IPS-NIHi11 (cell line): ENCODE measurements around the gene DGCR8.
"Not testable (repeated sequence)": the region's sequence is repeated elsewhere in the genome, so short reads cannot be mapped to it uniquely, and the experiment has no call there.

ENCODE experiments used
- DNase-seq: peaks from one replicate; pipeline ENCODE4 v3.0.0; 2012; ENCODE audit warnings: mixed read lengths, low spot score

The DGCR8 gene

GRCh38 chr22:20066617-20067383 is 13.2 kb upstream of the DGCR8 start:
- DNase-seq: no peak

GRCh38 chr22:20067384-20067682 is 12.7 kb upstream of the DGCR8 start:
- not testable (repeated sequence) for DNase-seq

GRCh38 chr22:20068640-20069039 is 11.4 kb upstream of the DGCR8 start:
- no peak for DNase-seq

- no peak for DNase-seq
Measured at GRCh38 chr22:20069331-20070042, 10.6 kb upstream of the DGCR8 start.

- no peak for DNase-seq
Measured at GRCh38 chr22:20071524-20071972, 8.5 kb upstream of the DGCR8 start.

GRCh38 chr22:20076627-20077172 is 3.3 kb upstream of the DGCR8 start:
- DNase-seq: no peak

GRCh38 chr22:20080445-20080775 is 369 bp downstream of the DGCR8 start:
- peak; percentile 81 for DNase-seq

- peak; percentile 40 for DNase-seq
Measured at GRCh38 chr22:20080776-20081654, 974 bp downstream of the DGCR8 start.

- DNase-seq: no peak
Measured at GRCh38 chr22:20083157-20083890, 3.3 kb downstream of the DGCR8 start.

GRCh38 chr22:20083891-20084546 is 4.0 kb downstream of the DGCR8 start:
- DNase-seq: no peak

GRCh38 chr22:20084547-20085413 is 4.7 kb downstream of the DGCR8 start:
- DNase-seq: peak; percentile 83

- DNase-seq: no peak
Measured at GRCh38 chr22:20085651-20086050, 5.6 kb downstream of the DGCR8 start.

- no peak for DNase-seq
Measured at GRCh38 chr22:20086101-20086599, 6.1 kb downstream of the DGCR8 start.

GRCh38 chr22:20086763-20087162 is 6.7 kb downstream of the DGCR8 start:
- DNase-seq: no peak

- DNase-seq: no peak
Measured at GRCh38 chr22:20087319-20088262, 7.5 kb downstream of the DGCR8 start.

GRCh38 chr22:20088263-20088648 is 8.2 kb downstream of the DGCR8 start:
- no peak for DNase-seq

GRCh38 chr22:20089226-20089976 is 9.4 kb downstream of the DGCR8 start:
- no peak for DNase-seq
